GM21529 (cell line): ENCODE results near the gene VEGFA.

Experiments
- ATAC-seq: cut with Tn5 transposase; IDR thresholded peaks from one replicate; pipeline ENCODE4 v1.9.1; 2021; ENCODE audit not compliant: unreplicated experiment

The VEGFA gene

GRCh38 chr6:43820486-43820885 lies 50.5 kb downstream of the VEGFA start:
- no peak for ATAC-seq

GRCh38 chr6:43821101-43821886 lies 51.3 kb downstream of the VEGFA start:
- no peak for ATAC-seq

GRCh38 chr6:43823390-43823789 lies 53.4 kb downstream of the VEGFA start:
- no peak for ATAC-seq

- no peak for ATAC-seq
Measured at GRCh38 chr6:43823879-43824702, 54.1 kb downstream of the VEGFA start.

GRCh38 chr6:43824703-43825064 lies 54.7 kb downstream of the VEGFA start:
- ATAC-seq: no peak

GRCh38 chr6:43825187-43826115 lies 55.4 kb downstream of the VEGFA start:
- no peak for ATAC-seq

- no peak for ATAC-seq
Measured at GRCh38 chr6:43826730-43827129, 56.7 kb downstream of the VEGFA start.

GRCh38 chr6:43827898-43828297 lies 57.9 kb downstream of the VEGFA start:
- no peak for ATAC-seq

- ATAC-seq: no peak
Measured at GRCh38 chr6:43828711-43829110, 58.7 kb downstream of the VEGFA start.

- no peak for ATAC-seq
Measured at GRCh38 chr6:43829470-43829869, 59.5 kb downstream of the VEGFA start.

- ATAC-seq: no peak
Measured at GRCh38 chr6:43830775-43831174, 60.8 kb downstream of the VEGFA start.

GRCh38 chr6:43831191-43831590 lies 61.2 kb downstream of the VEGFA start:
- no peak for ATAC-seq

GRCh38 chr6:43833223-43833995 lies 63.4 kb downstream of the VEGFA start:
- ATAC-seq: no peak

- ATAC-seq: no peak
Measured at GRCh38 chr6:43833996-43834390, 64.0 kb downstream of the VEGFA start.

GRCh38 chr6:43834528-43835155 lies 64.6 kb downstream of the VEGFA start:
- no peak for ATAC-seq

- no peak for ATAC-seq
Measured at GRCh38 chr6:43835872-43836419, 65.9 kb downstream of the VEGFA start.
